ENCODE data around the gene TRIM2.
"Not testable (repeated sequence)": the region's sequence is repeated elsewhere in the genome, so short reads cannot be mapped to it uniquely, and the experiment has no call there.

Gene TRIM2

GRCh38 chr4:153177841-153178240, 26.4 kb upstream of the TRIM2 start:
- Mint-ChIP-seq H3K27ac (no peak overlapping the region), H3K9me3 (no peaks in the 10 kb centered on the region), H3K4me3 (no peak overlapping the region), H3K27me3 (no peaks in the 10 kb centered on the region), H3K36me3 (ENCODE audit: low read depth) (no peaks in the 10 kb centered on the region), H3K4me1 (ENCODE audit: low read depth) (no peaks in the 10 kb centered on the region)
- no peak for DNase-seq

GRCh38 chr4:153179100-153179499, 25.1 kb upstream of the TRIM2 start:
- no peak overlapping the region for H3K4me3 Mint-ChIP-seq
- no peaks in the 10 kb centered on the region for H3K4me1 Mint-ChIP-seq (ENCODE audit: low read depth)
- no peak overlapping the region for H3K27ac Mint-ChIP-seq
- DNase-seq: no peak
- H3K9me3 Mint-ChIP-seq: no peaks in the 10 kb centered on the region
- H3K36me3 Mint-ChIP-seq (ENCODE audit: low read depth): no peaks in the 10 kb centered on the region
- no peaks in the 10 kb centered on the region for H3K27me3 Mint-ChIP-seq

- H3K4me1 Mint-ChIP-seq (ENCODE audit: low read depth): no peaks in the 10 kb centered on the region
- no peaks in the 10 kb centered on the region for H3K36me3 Mint-ChIP-seq (ENCODE audit: low read depth)
- no peak overlapping the region for H3K27ac Mint-ChIP-seq
- H3K9me3 Mint-ChIP-seq: no peaks in the 10 kb centered on the region
- no peaks in the 10 kb centered on the region for H3K27me3 Mint-ChIP-seq
- H3K4me3 Mint-ChIP-seq: no peak overlapping the region
- no peak for DNase-seq
These were observed 22.9 kb upstream of the TRIM2 start for GRCh38 chr4:153181293-153181692.

- no peaks in the 10 kb centered on the region for H3K36me3 Mint-ChIP-seq (ENCODE audit: low read depth)
- DNase-seq: no peak
- no peaks in the 10 kb centered on the region for H3K9me3 Mint-ChIP-seq
- no peak overlapping the region for H3K27ac Mint-ChIP-seq
- H3K4me1 Mint-ChIP-seq (ENCODE audit: low read depth): no peaks in the 10 kb centered on the region
- H3K27me3 Mint-ChIP-seq: no peaks in the 10 kb centered on the region
- no peak overlapping the region for H3K4me3 Mint-ChIP-seq
These were observed 22.5 kb upstream of the TRIM2 start for GRCh38 chr4:153181700-153182099.

DNA sequence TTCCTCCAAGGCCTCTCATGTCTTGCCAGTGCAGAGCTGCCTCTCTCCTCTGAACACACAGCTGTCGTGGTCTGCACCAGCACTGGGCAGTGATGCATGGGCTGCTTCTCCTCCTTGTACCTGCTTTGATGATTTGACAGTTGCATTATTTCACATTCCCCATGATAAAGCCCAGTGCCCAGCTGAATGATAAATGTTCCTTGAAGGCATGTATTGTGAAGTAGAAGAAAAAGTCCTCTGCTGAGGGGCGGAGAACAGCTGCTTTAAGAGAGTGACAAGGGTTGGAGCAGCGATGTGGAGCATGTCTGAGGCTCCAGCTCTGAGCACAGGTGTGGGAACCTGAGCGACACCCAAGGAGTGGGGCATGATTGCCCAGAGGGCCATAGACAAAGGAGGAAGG, 21.1 kb upstream of the TRIM2 start:
- Mint-ChIP-seq H3K36me3 (ENCODE audit: low read depth) (no peaks in the 10 kb centered on the region), H3K9me3 (no peaks in the 10 kb centered on the region), H3K27me3 (no peaks in the 10 kb centered on the region), H3K4me3 (no peak overlapping the region), H3K27ac (no peak overlapping the region), H3K4me1 (ENCODE audit: low read depth) (no peaks in the 10 kb centered on the region)
- no peak for DNase-seq

DNA sequence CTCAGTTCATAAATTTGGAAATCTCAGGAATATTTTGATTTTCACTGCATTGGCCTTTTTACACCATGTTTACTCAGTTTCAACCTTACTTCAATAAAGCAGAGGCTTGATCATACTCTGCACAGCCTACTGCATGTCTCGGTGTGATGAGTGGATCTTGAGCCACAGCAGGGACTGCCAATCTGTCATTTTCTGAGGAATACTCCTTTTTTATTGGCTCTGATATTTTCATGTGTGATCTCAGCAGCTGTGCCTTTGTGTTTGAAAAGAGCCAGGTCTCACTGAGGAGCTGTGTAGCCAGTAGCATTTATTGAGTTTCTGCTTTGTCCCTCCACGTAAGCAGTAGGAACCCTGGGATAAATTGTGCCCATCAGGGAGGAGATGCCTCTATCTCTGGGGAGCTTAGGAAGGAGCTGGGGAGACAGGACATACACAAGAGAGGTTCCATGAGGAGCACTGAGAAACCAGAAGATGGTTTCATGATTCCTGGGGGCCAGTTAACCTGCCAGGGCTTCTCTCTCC, 18.9 kb upstream of the TRIM2 start:
- H3K9me3 Mint-ChIP-seq: no peaks in the 10 kb centered on the region

GRCh38 chr4:153186046-153186728, 18.1 kb upstream of the TRIM2 start:
- H3K36me3 Mint-ChIP-seq (ENCODE audit: low read depth): no peaks in the 10 kb centered on the region
- no peaks in the 10 kb centered on the region for H3K27me3 Mint-ChIP-seq
- H3K27ac Mint-ChIP-seq: no peak overlapping the region
- no peaks in the 10 kb centered on the region for H3K4me1 Mint-ChIP-seq (ENCODE audit: low read depth)
- DNase-seq: no peak
- no peaks in the 10 kb centered on the region for H3K9me3 Mint-ChIP-seq
- H3K4me3 Mint-ChIP-seq: no peak overlapping the region

More for the DNA sequence above, 18.9 kb upstream of the TRIM2 start:
- H3K27ac Mint-ChIP-seq: no peak overlapping the region
- H3K36me3 Mint-ChIP-seq (ENCODE audit: low read depth): no peaks in the 10 kb centered on the region
- no peak overlapping the region for H3K4me3 Mint-ChIP-seq
- no peaks in the 10 kb centered on the region for H3K4me1 Mint-ChIP-seq (ENCODE audit: low read depth)
- no peak for DNase-seq
- no peaks in the 10 kb centered on the region for H3K27me3 Mint-ChIP-seq

GRCh38 chr4:153189016-153189801, 15.0 kb upstream of the TRIM2 start:
- H3K36me3 Mint-ChIP-seq (ENCODE audit: low read depth): no peaks in the 10 kb centered on the region
- no peaks in the 10 kb centered on the region for H3K27me3 Mint-ChIP-seq
- no peak for DNase-seq
- no peaks in the 10 kb centered on the region for H3K9me3 Mint-ChIP-seq
- H3K4me3 Mint-ChIP-seq: no peak overlapping the region
- H3K27ac Mint-ChIP-seq: no peak overlapping the region
- no peaks in the 10 kb centered on the region for H3K4me1 Mint-ChIP-seq (ENCODE audit: low read depth)

DNA sequence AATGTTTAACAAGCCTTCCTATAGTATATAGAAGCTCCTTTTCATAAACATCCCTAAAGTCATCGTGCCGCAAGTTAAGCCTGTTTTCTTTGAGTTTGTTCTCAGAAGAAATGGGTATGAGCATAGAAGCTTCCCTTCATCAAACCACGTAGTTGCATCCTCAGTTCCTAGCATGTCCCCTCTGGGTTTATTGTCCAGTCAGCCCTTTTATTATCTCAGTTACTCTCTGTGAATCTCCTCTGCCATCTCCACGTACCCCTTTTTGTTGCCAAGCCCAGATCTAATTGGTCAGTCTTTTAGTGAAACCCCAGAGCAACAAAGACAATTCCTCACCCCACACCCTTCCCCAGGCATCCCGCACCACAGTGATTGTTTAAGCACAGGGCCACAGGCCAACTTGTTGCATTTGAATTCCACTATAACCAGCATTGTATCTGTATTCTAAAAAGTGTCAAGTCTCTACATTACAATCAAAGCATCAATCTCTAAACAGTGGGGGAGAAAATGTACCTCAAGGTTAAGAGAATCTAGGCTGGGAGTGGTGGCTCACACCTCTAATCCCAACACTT, 12.4 kb upstream of the TRIM2 start:
- DNase-seq: no peak
- no peaks in the 10 kb centered on the region for H3K36me3 Mint-ChIP-seq (ENCODE audit: low read depth)
- H3K27ac Mint-ChIP-seq: no peak overlapping the region
- H3K9me3 Mint-ChIP-seq: no peaks in the 10 kb centered on the region
- no peaks in the 10 kb centered on the region for H3K27me3 Mint-ChIP-seq
- no peak overlapping the region for H3K4me3 Mint-ChIP-seq
- H3K4me1 Mint-ChIP-seq (ENCODE audit: low read depth): no peaks in the 10 kb centered on the region

DNA sequence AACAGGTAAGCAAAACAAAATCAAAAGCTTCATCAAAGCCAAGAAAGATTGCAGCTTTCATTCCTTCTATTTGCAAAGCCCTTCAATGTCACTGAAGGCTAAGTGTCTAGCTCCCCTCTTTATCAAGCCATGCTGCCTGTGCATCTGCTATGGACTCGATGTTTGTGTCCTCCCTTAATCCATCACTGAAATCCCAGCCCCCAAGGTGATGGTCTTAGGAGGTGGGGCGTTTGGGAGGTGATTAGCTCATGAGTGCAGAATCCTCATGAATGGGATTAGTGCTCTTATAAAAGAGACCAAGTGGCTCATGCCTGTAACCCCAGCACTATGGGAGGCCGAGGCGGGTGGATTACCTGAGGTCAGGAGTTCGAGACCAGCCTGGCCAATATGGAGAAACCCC, 6.9 kb upstream of the TRIM2 start:
- DNase-seq: no peak
- Mint-ChIP-seq H3K27me3 (no peaks in the 10 kb centered on the region), H3K4me1 (ENCODE audit: low read depth) (no peaks in the 10 kb centered on the region), H3K9me3 (no peaks in the 10 kb centered on the region), H3K4me3 (no peak overlapping the region), H3K27ac (no peak overlapping the region), H3K36me3 (ENCODE audit: low read depth) (no peaks in the 10 kb centered on the region)

DNA sequence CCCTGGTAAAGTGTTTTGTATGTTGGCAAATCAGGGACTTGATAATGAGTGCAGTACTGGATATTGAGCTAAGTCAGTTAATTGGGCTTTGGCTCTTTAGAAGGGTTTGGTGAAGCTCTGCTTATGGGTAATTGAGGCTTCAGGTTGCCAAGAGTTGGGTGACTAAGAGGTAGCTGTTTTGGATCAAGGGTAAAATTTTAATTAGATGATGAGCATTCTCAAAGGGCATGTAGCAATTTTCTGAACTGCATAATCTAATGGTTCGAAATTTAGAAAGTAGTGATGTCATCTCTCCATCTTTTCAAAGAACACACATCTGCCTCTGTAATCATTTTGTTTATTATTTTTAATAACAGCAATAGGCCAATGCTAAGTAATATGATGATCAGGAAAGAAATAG, 5.5 kb upstream of the TRIM2 start:
- no peaks in the 10 kb centered on the region for H3K4me1 Mint-ChIP-seq (ENCODE audit: low read depth)
- no peaks in the 10 kb centered on the region for H3K9me3 Mint-ChIP-seq
- H3K27ac Mint-ChIP-seq: no peak overlapping the region
- no peak for DNase-seq
- no peaks in the 10 kb centered on the region for H3K27me3 Mint-ChIP-seq
- H3K4me3 Mint-ChIP-seq: no peak overlapping the region
- no peaks in the 10 kb centered on the region for H3K36me3 Mint-ChIP-seq (ENCODE audit: low read depth)

DNA sequence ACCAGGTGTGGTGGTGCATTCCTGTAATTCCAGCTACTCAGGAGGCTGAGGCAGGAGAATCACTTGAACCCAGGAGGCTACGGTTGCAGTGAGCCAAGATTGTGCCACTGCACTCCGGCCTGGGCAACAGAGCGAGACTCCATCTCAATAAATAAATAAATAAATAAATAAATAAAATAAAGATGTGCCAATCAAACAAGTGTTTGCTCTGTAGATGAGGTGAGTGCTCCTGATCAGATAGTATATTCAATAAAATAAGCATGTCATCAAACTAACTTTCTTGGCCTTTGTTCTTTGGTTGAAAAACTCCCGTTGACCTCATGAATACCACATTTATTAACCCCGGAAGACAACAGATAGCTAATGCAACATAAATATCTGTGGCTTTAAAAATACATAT, 497 bp upstream of the TRIM2 start:
- not testable (repeated sequence) for H3K9me3 Mint-ChIP-seq; H3K4me3 Mint-ChIP-seq; H3K27ac Mint-ChIP-seq; H3K27me3 Mint-ChIP-seq; H3K36me3 Mint-ChIP-seq (ENCODE audit: low read depth); DNase-seq
- peaks cover 34% of the 10 kb centered on the region for H3K4me1 Mint-ChIP-seq (ENCODE audit: low read depth)

- H3K4me3 Mint-ChIP-seq: peak overlapping the region; percentile 58
These were observed 745 bp downstream of the TRIM2 start for GRCh38 chr4:153204728-153205648.

DNA sequence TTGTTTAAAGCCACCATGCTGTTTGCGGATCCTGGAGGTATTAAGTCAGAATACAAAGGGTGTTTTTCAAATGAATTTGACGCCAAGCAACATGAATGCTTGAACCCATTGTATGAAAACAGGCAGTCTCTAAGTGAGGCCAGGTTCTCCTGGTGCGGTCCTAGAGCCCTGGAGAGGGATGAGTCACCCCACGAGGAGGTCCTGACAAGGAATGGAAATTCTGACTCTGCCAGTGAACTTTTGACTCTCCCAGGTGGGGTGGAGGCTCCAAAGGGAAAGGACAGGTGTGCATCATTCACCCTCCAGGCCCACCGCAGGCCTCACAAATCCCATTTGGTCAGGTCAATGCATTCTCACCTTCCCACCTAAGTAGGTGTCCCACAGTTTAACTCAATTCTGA, 1.5 kb downstream of the TRIM2 start:
- Mint-ChIP-seq H3K4me3 (peak overlapping the region; percentile 58), H3K36me3 (ENCODE audit: low read depth) (no peaks in the 10 kb centered on the region), H3K27ac (peak overlapping the region; percentile 70)

More at GRCh38 chr4:153204728-153205648, 745 bp downstream of the TRIM2 start:
- Mint-ChIP-seq H3K27ac (peak overlapping the region; percentile 70), H3K9me3 (no peaks in the 10 kb centered on the region), H3K27me3 (no peaks in the 10 kb centered on the region), H3K36me3 (ENCODE audit: low read depth) (no peaks in the 10 kb centered on the region), H3K4me1 (ENCODE audit: low read depth) (peaks cover 34% of the 10 kb centered on the region)
- DNase-seq: peak; percentile 45

More for the DNA sequence above, 1.5 kb downstream of the TRIM2 start:
- Mint-ChIP-seq H3K27me3 (no peaks in the 10 kb centered on the region), H3K4me1 (ENCODE audit: low read depth) (peaks cover 34% of the 10 kb centered on the region), H3K9me3 (no peaks in the 10 kb centered on the region)
- peak; percentile 46 for DNase-seq
